ENCODE results near the gene RADIL. TPM values are rescaled to one million over a fixed set of nuclear protein-coding genes. Genes with fewer than 3 reads are reported as not detected.

The RADIL gene
- total RNA-seq, 3 donors from 2014 or later, result 0.35 to 7.4 (median 1.1) TPM

GRCh38 chr7:4851459-4852422 lies 31.8 kb downstream of the RADIL start:
- no peak for TF ChIP-seq CTCF (IDR thresholded peaks at IDR 0.05)
- DNase-seq, result no peak
- no peaks in the 10 kb centered on the region for H3K4me1 ChIP-seq (ENCODE audit: low read depth)
- H3K36me3 ChIP-seq (ENCODE audit: low read depth), result no peaks in the 10 kb centered on the region
- H3K9me3 ChIP-seq, result no peaks in the 10 kb centered on the region
- no peak for ATAC-seq
- intact Hi-C loops (cut with DNase I, micrococcal nuclease), result no loop called here
- no peak overlapping the region for H3K4me3 ChIP-seq

- no peaks in the 10 kb centered on the region for H3K9me3 ChIP-seq
- no peak for DNase-seq
- H3K36me3 ChIP-seq (ENCODE audit: low read depth), result no peaks in the 10 kb centered on the region
- no peaks in the 10 kb centered on the region for H3K4me1 ChIP-seq (ENCODE audit: low read depth)
- TF ChIP-seq CTCF (IDR thresholded peaks at IDR 0.05), result no peak
- intact Hi-C loops (cut with DNase I, micrococcal nuclease), result no loop called here
- H3K4me3 ChIP-seq, result no peak overlapping the region
- ATAC-seq, result no peak
Observed at GRCh38 chr7:4850262-4850795, 33.2 kb downstream of the RADIL start.

GRCh38 chr7:4849390-4849789 lies 34.1 kb downstream of the RADIL start:
- DNase-seq, result peak in 1 of 3 donors; percentile 20
- intact Hi-C loops (cut with DNase I, micrococcal nuclease), result no loop called here
- H3K36me3 ChIP-seq (ENCODE audit: low read depth), result no peaks in the 10 kb centered on the region

GRCh38 chr7:4845740-4846142 lies 37.8 kb downstream of the RADIL start:
- intact Hi-C loops (cut with DNase I, micrococcal nuclease), result no loop called here
- Histone ChIP-seq H3K4me3 (no peak overlapping the region), H3K4me1 (ENCODE audit: low read depth) (no peaks in the 10 kb centered on the region), H3K9me3 (no peaks in the 10 kb centered on the region), H3K36me3 (ENCODE audit: low read depth) (no peaks in the 10 kb centered on the region)
- DNase-seq (no peak), ATAC-seq (no peak)
- no peak for TF ChIP-seq CTCF (IDR thresholded peaks at IDR 0.05)

More at GRCh38 chr7:4849390-4849789, 34.1 kb downstream of the RADIL start:
- ATAC-seq, result no peak
- no peaks in the 10 kb centered on the region for H3K4me1 ChIP-seq (ENCODE audit: low read depth)
- H3K4me3 ChIP-seq, result no peak overlapping the region
- H3K9me3 ChIP-seq, result no peaks in the 10 kb centered on the region
- TF ChIP-seq CTCF (IDR thresholded peaks at IDR 0.05), result no peak

- Histone ChIP-seq H3K9me3 (no peaks in the 10 kb centered on the region), H3K36me3 (ENCODE audit: low read depth) (no peaks in the 10 kb centered on the region), H3K4me1 (ENCODE audit: low read depth) (no peaks in the 10 kb centered on the region), H3K4me3 (no peak overlapping the region)
- peak; percentile 79 for ATAC-seq
- intact Hi-C loops (cut with DNase I, micrococcal nuclease), result no loop called here
- TF ChIP-seq CTCF (IDR thresholded peaks at IDR 0.05), result no peak
- no peak for DNase-seq
Observed at GRCh38 chr7:4842319-4843064, 41.0 kb downstream of the RADIL start.
